ENCODE measurements around the gene CDHR2. TPM values are rescaled to one million over a fixed set of nuclear protein-coding genes. Genes with fewer than 3 reads are reported as not detected.
"Not testable (repeated sequence)": the region's sequence is repeated elsewhere in the genome, so short reads cannot be mapped to it uniquely, and the experiment has no call there.

Gene CDHR2
- total RNA-seq, 1 experiment from 2014 or later, result 0.10 TPM

- no peak for DNase-seq (ENCODE audit: low read depth, low spot score)
- H3K4me1 ChIP-seq (ENCODE audit: control insufficient read depth in 1 of 2, insufficient read depth in 2 of 2, low read length in 2 of 2), result peaks cover 0 to under 1% of the 10 kb centered on the region in 2 experiments; a peak in 1 of 4 replicates
- no peak overlapping the region for H3K4me2 ChIP-seq (ENCODE audit: low read length)
- CTCF ChIA-PET, result no interaction called here
- POLR2A ChIA-PET, result no interaction called here
- H2AFZ ChIP-seq (ENCODE audit: low read depth, low read length, poor library complexity, severe bottlenecking), result no peak overlapping the region
- TF ChIP-seq EGR1 (IDR thresholded peaks at IDR 0.05; ENCODE audit: low read depth) (no peak), CBX3 (IDR thresholded peaks at IDR 0.05; ENCODE audit: low read depth) (no peak), ELF1 (IDR thresholded peaks at IDR 0.05; ENCODE audit: borderline replicate concordance, low read depth) (no peak), MAX (IDR thresholded peaks at IDR 0.05) (no peak), YY1 (IDR thresholded peaks at IDR 0.05; ENCODE audit: extremely low read depth, insufficient replicate concordance, low read depth, low read length) (no peak)
- H3K9ac ChIP-seq (ENCODE audit: low read length), result no peak overlapping the region
- H3K9me3 ChIP-seq (ENCODE audit: control insufficient read depth in 1 of 2, insufficient read depth in 1 of 2, low read depth in 1 of 2, low read length in 2 of 2), result no peaks in the 10 kb centered on the region
- RAD21 ChIA-PET (ENCODE audit: low non-redundant PET in 1 of 2, low total read pairs in 2 of 2, uncharacterized antibody in 2 of 2, unreplicated experiment in 2 of 2), result no interaction called here
- ATAC-seq, result no peak
- peaks cover 5 to 7% of the 10 kb centered on the region in 2 experiments; a peak in 3 of 4 replicates for H3K36me3 ChIP-seq (ENCODE audit: control insufficient read depth in 1 of 2, insufficient read depth in 2 of 2, low read length in 2 of 2)
- H3K9me2 ChIP-seq (ENCODE audit: insufficient read depth), result no peaks in the 10 kb centered on the region
- H3K27ac ChIP-seq (ENCODE audit: low read depth, low read length), result no peak overlapping the region
- no peaks in the 10 kb centered on the region for H3K27me3 ChIP-seq (ENCODE audit: insufficient read depth, low read length)
- intact Hi-C loops (cut with micrococcal nuclease), result no loop called here
- H3K4me3 ChIP-seq (replicated peaks in 1 of 2; ENCODE audit: low read depth in 1 of 2, low read length in 2 of 2), result no peak overlapping the region
- peaks cover 13% of the 10 kb centered on the region; the same call in 1 of the 2 replicates for H3K79me2 ChIP-seq (ENCODE audit: insufficient read depth, low read length)
- BruUV-seq (replicated peaks), result no TSS peak
- no peaks in the 10 kb centered on the region for H4K20me1 ChIP-seq (ENCODE audit: insufficient read depth)
Measured at GRCh38 chr5:176597417-176598389, 48.6 kb downstream of the CDHR2 start.

- RAD21 ChIA-PET (ENCODE audit: low non-redundant PET in 1 of 2, low total read pairs in 2 of 2, uncharacterized antibody in 2 of 2, unreplicated experiment in 2 of 2); H3K27ac ChIP-seq (ENCODE audit: low read depth, low read length); H3K9me2 ChIP-seq (ENCODE audit: insufficient read depth); H3K4me3 ChIP-seq (replicated peaks in 1 of 2; ENCODE audit: low read depth in 1 of 2, low read length in 2 of 2); H3K36me3 ChIP-seq (ENCODE audit: control insufficient read depth in 1 of 2, insufficient read depth in 2 of 2, low read length in 2 of 2); ATAC-seq; H3K27me3 ChIP-seq (ENCODE audit: insufficient read depth, low read length); H3K4me1 ChIP-seq (ENCODE audit: control insufficient read depth in 1 of 2, insufficient read depth in 2 of 2, low read length in 2 of 2); DNase-seq (ENCODE audit: low read depth, low spot score); CTCF ChIA-PET; H3K9me3 ChIP-seq (ENCODE audit: control insufficient read depth in 1 of 2, insufficient read depth in 1 of 2, low read depth in 1 of 2, low read length in 2 of 2); H2AFZ ChIP-seq (ENCODE audit: low read depth, low read length, poor library complexity, severe bottlenecking); H3K9ac ChIP-seq (ENCODE audit: low read length); H3K4me2 ChIP-seq (ENCODE audit: low read length); BruUV-seq (replicated peaks); H4K20me1 ChIP-seq (ENCODE audit: insufficient read depth); POLR2A ChIA-PET; intact Hi-C loops (cut with micrococcal nuclease): not testable (repeated sequence)
- H3K79me2 ChIP-seq (ENCODE audit: insufficient read depth, low read length), result peaks cover 25% of the 10 kb centered on the region; the same call in 1 of the 2 replicates
Measured at GRCh38 chr5:176599749-176600430, 50.7 kb downstream of the CDHR2 start.

Measured in HCT116 (cell line).